ENCODE results near the gene LCN1.

DNA sequence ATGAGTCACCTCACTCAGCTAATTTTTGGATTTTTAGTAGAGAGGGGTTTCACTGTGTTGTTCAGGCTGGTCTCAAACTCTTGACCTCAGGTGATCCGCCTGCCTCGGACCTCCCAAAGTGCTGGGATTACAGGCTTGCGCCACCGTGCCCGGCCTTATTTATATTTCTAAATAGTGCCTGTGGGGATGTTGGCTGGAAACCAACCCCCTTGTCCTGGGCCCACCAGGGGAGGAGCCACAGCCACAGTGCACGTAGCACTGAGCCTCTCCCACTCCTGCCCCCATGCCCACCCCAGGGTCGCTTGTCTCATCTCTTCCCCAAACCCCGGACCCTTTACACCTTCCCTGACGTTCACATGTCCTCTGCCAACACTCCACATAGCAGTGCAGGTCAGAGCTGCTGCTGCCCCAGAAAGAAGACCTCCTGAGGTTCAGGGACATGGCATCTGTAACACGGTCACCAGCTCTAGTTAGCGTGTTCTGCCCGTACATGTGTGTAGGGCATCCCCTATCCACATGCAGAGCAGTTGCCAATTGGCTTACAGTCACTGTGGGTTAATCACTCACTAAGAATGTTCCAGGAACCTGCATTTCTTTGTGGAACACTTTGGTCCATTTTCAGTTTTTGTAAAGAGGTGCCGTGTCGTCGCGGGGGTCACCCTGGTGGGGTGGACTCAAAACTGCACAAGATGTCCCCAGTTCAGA lies 30.9 kb upstream of the LCN1 start:
- TF ChIP-seq, protein P1, sequence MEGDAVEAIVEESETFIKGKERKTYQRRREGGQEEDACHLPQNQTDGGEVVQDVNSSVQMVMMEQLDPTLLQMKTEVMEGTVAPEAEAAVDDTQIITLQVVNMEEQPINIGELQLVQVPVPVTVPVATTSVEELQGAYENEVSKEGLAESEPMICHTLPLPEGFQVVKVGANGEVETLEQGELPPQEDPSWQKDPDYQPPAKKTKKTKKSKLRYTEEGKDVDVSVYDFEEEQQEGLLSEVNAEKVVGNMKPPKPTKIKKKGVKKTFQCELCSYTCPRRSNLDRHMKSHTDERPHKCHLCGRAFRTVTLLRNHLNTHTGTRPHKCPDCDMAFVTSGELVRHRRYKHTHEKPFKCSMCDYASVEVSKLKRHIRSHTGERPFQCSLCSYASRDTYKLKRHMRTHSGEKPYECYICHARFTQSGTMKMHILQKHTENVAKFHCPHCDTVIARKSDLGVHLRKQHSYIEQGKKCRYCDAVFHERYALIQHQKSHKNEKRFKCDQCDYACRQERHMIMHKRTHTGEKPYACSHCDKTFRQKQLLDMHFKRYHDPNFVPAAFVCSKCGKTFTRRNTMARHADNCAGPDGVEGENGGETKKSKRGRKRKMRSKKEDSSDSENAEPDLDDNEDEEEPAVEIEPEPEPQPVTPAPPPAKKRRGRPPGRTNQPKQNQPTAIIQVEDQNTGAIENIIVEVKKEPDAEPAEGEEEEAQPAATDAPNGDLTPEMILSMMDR (IDR thresholded peaks at IDR 0.05 in 4 of 5, conservative IDR thresholded peaks at IDR 0.05 in 1 of 5) = no peak
- TF ChIP-seq POLR2A (IDR thresholded peaks at IDR 0.05) = no peak
